ENCODE data around the gene PIPOX.

PIPOX gene

DNA sequence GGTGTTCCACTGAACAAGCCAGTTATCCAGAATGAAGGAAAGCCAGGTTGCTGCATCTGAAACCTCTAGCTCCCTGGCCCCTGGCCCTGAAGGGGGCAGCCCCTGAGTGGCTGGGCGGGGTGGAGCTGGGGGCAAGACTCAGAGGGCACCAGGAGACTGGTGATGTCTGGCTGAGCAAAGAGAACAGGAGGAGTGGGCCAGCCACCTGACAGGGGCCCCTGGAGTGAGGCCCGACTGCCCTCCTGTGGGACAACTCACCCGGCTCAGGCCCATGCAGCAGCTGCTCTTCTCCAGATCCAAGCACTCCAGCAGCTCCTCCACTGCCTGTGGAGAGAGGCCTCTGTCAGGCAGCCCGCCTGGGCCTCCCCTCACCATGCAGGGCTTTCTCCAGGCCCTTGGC is 60.4 kb downstream of the PIPOX start:
- no peak for DNase-seq

Measured in NCI-H2081 (cell line).